Choroid plexus epithelial cell (primary cell): ENCODE results near the gene ABCC10.

ENCODE experiments used
- DNase-seq: peaks from one replicate; pipeline ENCODE4 v3.0.0-alpha.2; 2010; ENCODE audit warnings: low read depth
- H3K4me3 ChIP-seq: 2 replicates; pipeline ENCODE4 v1.5.1; 2011; ENCODE audit warnings: low read depth, mild to moderate bottlenecking, control low read depth, low read length, moderate library complexity
- TF ChIP-seq, protein P1 (sequence below): conservative IDR thresholded peaks from 2 replicates; pipeline ENCODE4 v1.5.1; 2011; ENCODE audit warnings: low read depth, mild to moderate bottlenecking, control low read depth, inconsistent platforms, low read length, moderate library complexity

ABCC10 gene

GRCh38 chr6:43490523-43490939 lies 63.2 kb downstream of the ABCC10 start:
- DNase-seq, result no peak
- no peak overlapping the region for H3K4me3 ChIP-seq
- TF ChIP-seq, protein P1, sequence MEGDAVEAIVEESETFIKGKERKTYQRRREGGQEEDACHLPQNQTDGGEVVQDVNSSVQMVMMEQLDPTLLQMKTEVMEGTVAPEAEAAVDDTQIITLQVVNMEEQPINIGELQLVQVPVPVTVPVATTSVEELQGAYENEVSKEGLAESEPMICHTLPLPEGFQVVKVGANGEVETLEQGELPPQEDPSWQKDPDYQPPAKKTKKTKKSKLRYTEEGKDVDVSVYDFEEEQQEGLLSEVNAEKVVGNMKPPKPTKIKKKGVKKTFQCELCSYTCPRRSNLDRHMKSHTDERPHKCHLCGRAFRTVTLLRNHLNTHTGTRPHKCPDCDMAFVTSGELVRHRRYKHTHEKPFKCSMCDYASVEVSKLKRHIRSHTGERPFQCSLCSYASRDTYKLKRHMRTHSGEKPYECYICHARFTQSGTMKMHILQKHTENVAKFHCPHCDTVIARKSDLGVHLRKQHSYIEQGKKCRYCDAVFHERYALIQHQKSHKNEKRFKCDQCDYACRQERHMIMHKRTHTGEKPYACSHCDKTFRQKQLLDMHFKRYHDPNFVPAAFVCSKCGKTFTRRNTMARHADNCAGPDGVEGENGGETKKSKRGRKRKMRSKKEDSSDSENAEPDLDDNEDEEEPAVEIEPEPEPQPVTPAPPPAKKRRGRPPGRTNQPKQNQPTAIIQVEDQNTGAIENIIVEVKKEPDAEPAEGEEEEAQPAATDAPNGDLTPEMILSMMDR, result no peak

DNA sequence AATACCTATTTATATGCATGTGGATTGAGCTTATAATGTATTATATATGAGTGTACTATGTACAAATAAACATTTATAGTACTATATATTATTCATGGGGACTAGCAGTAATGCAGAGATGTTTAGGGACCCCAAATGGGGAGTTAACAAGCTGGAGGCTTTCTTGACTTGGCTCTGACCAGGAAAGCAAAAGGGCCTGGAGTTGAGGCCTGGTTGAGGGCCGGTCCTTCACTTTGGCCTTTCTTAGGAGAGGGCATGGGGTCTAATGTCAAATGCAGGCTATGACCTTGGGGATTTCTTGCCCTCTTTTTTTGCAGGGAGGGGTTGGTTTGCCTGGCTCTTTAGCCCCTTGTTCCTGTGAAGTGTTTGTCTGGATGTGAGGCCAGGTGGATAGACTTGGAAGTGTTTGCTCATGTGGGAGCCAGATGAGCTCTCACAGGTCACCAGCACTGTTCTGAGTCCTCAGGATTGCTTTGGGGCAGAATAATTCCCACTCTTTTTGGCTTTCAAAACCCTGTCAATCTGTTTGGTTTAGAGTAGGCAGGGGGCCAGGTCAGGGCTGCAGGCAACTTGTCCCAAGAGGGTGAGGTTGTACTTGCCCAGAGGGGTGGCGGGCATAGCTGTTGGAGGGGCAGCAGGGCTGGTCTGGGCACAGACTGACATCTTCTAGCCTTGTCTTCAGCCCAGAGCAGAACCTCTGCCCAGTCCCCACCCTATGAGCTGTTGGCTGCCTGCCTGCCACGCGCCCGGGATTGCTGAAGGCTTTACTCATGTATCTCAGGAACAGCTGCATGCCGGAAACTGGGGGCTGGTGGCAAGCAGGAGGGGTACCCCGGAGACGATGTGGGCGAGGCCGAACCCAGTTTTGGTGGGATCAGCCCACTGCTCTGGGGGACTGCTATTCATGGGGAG lies 64.7 kb downstream of the ABCC10 start:
- no peak overlapping the region for H3K4me3 ChIP-seq
- TF ChIP-seq, protein P1, result no peak
- peak; percentile 77 for DNase-seq

DNA sequence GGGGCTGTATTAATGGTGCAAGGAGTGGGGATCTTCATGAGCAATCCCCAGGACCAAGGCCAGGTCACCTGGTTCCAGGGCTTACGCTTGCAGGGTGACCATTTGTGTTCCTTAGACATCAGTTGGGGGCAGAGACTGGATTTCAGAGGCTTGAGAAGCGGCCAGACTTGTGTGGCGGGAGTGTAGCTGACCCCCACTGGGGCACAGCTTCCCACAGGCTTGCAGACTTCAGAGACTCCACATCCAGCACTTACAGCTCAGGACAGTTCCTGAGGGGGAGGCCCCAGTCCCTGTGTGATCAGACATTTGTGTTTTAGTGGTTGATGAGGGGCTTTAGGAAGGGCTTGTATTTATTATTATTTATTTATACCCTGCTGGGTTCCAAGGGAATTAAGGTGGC lies 65.3 kb downstream of the ABCC10 start:
- H3K4me3 ChIP-seq, result no peak overlapping the region
- DNase-seq, result peak; percentile 60
- TF ChIP-seq, protein P1, result no peak

GRCh38 chr6:43493230-43493629 lies 65.9 kb downstream of the ABCC10 start:
- no peak overlapping the region for H3K4me3 ChIP-seq
- TF ChIP-seq, protein P1, result no peak
- DNase-seq, result no peak

DNA sequence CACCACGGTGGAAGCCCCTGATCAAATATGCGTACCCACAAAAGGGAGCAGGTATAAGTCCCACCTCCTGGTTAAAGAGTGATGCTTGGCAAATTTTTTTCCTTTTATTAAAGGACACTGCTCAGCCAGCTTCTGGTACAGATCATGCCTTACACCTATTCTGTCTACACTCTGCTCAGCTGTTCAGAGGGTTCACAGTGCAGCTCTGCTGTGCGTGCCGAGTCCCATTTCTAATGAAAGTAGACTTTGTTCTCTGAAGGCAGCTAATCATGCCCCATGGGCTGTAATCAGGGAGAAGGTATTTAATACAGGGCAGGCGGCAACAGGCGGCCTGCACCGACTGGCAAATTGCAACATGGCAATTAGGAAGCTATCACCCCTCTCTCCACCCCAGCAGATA lies 66.5 kb downstream of the ABCC10 start:
- no peak overlapping the region for H3K4me3 ChIP-seq
- TF ChIP-seq, protein P1, result no peak
- DNase-seq, result no peak

DNA sequence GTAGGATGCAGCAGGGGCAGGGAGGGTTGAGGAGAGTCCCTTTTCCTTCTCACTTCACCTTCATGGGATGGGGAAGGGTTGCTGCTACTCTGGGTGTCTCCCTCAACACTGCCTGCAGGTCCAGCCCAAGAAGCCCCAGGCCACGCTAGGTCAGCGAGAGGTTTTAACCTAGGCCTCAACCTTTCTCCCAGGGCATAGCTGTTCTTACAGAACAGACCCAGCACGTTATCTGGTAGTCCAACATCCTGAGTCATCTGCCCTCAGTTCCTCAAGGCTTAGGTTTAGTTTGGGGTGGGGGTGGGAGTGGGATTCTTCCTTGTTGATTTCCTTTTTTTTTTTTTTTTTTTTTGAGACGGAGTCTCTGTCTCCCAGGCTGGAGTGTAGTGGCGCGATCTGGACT lies 67.0 kb downstream of the ABCC10 start:
- H3K4me3 ChIP-seq, result no peak overlapping the region
- DNase-seq, result no peak
- TF ChIP-seq, protein P1, result no peak

- no peak overlapping the region for H3K4me3 ChIP-seq
- TF ChIP-seq, protein P1, result no peak
- DNase-seq, result no peak
Measured at GRCh38 chr6:43494766-43495165, 67.4 kb downstream of the ABCC10 start.
